ENCODE data around the gene HDGF. TPM values are rescaled to one million over a fixed set of nuclear protein-coding genes. Genes with fewer than 3 reads are reported as not detected.

HDGF gene
- total RNA-seq, 2 donors from 2014 or later = 215 to 438 TPM

DNA sequence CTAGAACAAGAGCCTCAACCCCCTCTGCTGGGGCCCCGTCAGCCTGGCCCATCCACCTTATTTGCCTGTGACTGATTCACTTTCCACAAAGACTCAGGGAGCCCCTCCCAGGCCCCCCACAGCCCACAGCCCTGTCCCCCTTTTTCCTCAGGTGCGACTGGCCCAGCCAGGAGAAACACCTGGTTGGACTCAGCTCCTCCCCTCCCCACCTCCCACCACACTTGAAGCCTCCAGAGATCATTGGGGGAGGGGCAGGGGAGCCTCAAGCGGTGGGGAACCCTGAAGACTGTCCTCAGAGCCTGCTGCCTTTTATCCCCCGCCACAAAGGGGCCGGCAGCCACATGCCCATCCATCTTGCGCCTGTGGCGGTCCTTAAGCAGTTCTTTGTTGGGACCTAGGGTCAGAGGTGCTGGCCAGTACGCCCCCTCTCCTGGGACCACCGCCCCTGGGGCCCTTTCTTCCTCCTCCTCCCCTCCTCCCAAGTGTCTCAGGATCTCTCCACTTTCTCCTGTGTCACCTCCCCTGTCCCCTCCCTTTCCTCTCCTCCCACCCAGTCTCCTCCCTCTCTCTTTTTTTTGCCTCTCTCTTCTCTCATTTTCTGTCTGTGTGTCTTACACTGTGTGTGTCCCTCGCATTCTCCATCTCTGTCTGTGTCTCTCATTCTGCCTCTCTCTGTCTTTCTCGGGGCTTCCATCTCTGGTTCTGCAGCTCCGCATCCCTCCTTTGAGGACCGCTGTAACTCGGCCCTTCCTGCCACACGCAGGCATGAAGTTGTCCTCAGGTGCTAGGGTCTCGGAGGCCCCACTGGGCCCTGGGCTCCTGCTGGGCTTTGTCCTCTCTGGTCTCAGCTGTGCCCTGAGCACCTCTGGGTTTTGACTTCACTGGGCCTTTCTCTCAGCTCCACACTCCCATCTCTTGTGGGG is 58.3 kb downstream of the HDGF start:
- intact Hi-C loops (cut with DNase I) = no loop called here
- Histone ChIP-seq H3K4me3 (no peak overlapping the region), H3K27ac (no peak overlapping the region), H3K36me3 (no peaks in the 10 kb centered on the region), H3K9ac (ENCODE audit: low read depth in 2 of 2, low read length in 2 of 2) (no peak overlapping the region), H3K27me3 (no peaks in the 10 kb centered on the region), H3K9me3 (no peaks in the 10 kb centered on the region), H3K4me1 (peaks cover 7% of the 10 kb centered on the region)
- DNase-seq = no peak
- TF ChIP-seq, protein P1, sequence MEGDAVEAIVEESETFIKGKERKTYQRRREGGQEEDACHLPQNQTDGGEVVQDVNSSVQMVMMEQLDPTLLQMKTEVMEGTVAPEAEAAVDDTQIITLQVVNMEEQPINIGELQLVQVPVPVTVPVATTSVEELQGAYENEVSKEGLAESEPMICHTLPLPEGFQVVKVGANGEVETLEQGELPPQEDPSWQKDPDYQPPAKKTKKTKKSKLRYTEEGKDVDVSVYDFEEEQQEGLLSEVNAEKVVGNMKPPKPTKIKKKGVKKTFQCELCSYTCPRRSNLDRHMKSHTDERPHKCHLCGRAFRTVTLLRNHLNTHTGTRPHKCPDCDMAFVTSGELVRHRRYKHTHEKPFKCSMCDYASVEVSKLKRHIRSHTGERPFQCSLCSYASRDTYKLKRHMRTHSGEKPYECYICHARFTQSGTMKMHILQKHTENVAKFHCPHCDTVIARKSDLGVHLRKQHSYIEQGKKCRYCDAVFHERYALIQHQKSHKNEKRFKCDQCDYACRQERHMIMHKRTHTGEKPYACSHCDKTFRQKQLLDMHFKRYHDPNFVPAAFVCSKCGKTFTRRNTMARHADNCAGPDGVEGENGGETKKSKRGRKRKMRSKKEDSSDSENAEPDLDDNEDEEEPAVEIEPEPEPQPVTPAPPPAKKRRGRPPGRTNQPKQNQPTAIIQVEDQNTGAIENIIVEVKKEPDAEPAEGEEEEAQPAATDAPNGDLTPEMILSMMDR (IDR thresholded peaks at IDR 0.05) = no peak

DNA sequence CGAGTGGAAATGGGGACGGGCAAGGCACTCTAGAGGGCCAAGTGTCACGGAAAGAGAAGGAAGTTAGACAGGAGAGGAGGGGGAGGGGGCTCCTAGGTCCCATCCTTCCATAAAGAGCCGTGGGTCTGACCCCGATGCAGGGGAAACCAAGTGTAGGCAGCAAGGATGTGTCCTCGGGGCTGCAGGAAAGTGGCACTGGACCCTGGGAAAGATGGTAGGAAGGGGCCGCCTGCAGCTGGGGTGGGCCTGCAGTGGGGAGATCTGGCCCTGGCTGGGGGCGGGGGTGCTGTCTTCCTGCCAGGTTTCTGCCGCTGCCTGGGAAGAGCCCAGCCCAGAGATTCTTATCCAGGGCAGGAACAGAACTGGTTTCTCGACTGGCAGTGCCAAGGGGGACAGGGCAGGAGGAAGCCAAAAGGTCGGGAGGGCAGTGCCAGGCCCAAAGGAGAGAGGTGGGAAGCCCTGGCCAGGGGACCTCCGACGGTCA is 59.0 kb downstream of the HDGF start:
- Histone ChIP-seq H3K27me3 (no peaks in the 10 kb centered on the region), H3K36me3 (no peaks in the 10 kb centered on the region), H3K4me3 (no peak overlapping the region), H3K9me3 (no peaks in the 10 kb centered on the region), H3K9ac (ENCODE audit: low read depth in 2 of 2, low read length in 2 of 2) (no peak overlapping the region), H3K27ac (no peak overlapping the region), H3K4me1 (peaks cover 7% of the 10 kb centered on the region)
- no peak for DNase-seq
- TF ChIP-seq, protein P1 (IDR thresholded peaks at IDR 0.05) = no peak
- intact Hi-C loops (cut with DNase I) = no loop called here

Other genes starting within 250 kb of the HDGF start
- 10 to 100 TPM; 13.6 to 57.9 TPM for gene IQGAP3, start 179.1 kb downstream of the HDGF start, total RNA-seq
- gene TTC24, start 172.0 kb downstream of the HDGF start, total RNA-seq = not detected
- gene NAXE, start 159.9 kb downstream of the HDGF start, total RNA-seq = 10 to 100 TPM; 68.4 to 99.8 TPM
- gene GPATCH4, start 150.2 kb downstream of the HDGF start, total RNA-seq = 10 to 100 TPM; 12.3 to 31.3 TPM
- under 1 TPM in 1 of 2 donors, not detected in 1; 0.96 TPM for gene HAPLN2, start 132.3 kb downstream of the HDGF start, total RNA-seq
- under 1 TPM in 1 of 2 donors, not detected in 1; 0.37 TPM for gene BCAN, start 109.6 kb downstream of the HDGF start, total RNA-seq
- 1 to 10 TPM; 5.3 to 8.1 TPM for gene NES, start 74.3 kb downstream of the HDGF start, total RNA-seq
- 1 to 10 TPM; 1.2 to 1.4 TPM for gene CRABP2, start 46.1 kb downstream of the HDGF start, total RNA-seq
- 10 to 100 TPM; 31.3 to 51.9 TPM for gene METTL25B, start 23.2 kb downstream of the HDGF start, total RNA-seq
- 10 to 100 TPM; 23.4 to 30.0 TPM for gene ISG20L2, start 22.9 kb downstream of the HDGF start, total RNA-seq
- gene MRPL24, start 10.6 kb downstream of the HDGF start, total RNA-seq = 10 to 100 TPM; 39.1 to 86.7 TPM
- gene PRCC, start 15.9 kb upstream of the HDGF start, total RNA-seq = 10 to 100 TPM; 57.1 to 58.7 TPM
- 1 to 10 TPM; 1.9 to 3.1 TPM for gene SH2D2A, start 65.2 kb upstream of the HDGF start, total RNA-seq
- not detected for gene INSRR, start 107.4 kb upstream of the HDGF start, total RNA-seq
- gene NTRK1, start 109.2 kb upstream of the HDGF start, total RNA-seq = 1 to 10 TPM in 1 of 2 donors, under 1 TPM in 1; 0.56 to 1.1 TPM
- gene PEAR1, start 142.0 kb upstream of the HDGF start, total RNA-seq = 1 to 10 TPM; 2.5 to 3.5 TPM
- gene LRRC71, start 169.0 kb upstream of the HDGF start, total RNA-seq = not detected

Data from colonic mucosa (tissue), 4 donors.